GM12801 (cell line): ENCODE measurements around the gene MMP23B.

Experiments used
- CTCF ChIP-seq: IDR thresholded peaks from one replicate; pipeline ENCODE4 v1.5.1; 2011; ENCODE audit warnings: control low read depth; ENCODE audit not compliant: insufficient read length; ENCODE audit errors: extremely low read depth

MMP23B gene

GRCh38 chr1:1683104-1683905 is 51.3 kb downstream of the MMP23B start:
- no peak for TF ChIP-seq CTCF
